Measurements from ENCODE around the gene SPATA19. TPM values are rescaled to one million over a fixed set of nuclear protein-coding genes. Genes with fewer than 3 reads are reported as not detected.

The SPATA19 gene
- total and polyA plus RNA-seq, 2 donors, result not detected

GRCh38 chr11:133819114-133819513 lies 26.2 kb downstream of the SPATA19 start:
- DNase-seq (ENCODE audit: extremely low spot score), result no peak
- no peak overlapping the region for H3K27ac ChIP-seq (ENCODE audit: low read depth)
- no peaks in the 10 kb centered on the region for H3K4me1 ChIP-seq (ENCODE audit: insufficient read depth)
- no peaks in the 10 kb centered on the region for H3K36me3 ChIP-seq (ENCODE audit: insufficient read depth)
- 93% methylated on average over 10 of the region's 10 CpGs for WGBS
- no peak overlapping the region for H3K4me3 ChIP-seq (ENCODE audit: low read depth, low read length)

DNA sequence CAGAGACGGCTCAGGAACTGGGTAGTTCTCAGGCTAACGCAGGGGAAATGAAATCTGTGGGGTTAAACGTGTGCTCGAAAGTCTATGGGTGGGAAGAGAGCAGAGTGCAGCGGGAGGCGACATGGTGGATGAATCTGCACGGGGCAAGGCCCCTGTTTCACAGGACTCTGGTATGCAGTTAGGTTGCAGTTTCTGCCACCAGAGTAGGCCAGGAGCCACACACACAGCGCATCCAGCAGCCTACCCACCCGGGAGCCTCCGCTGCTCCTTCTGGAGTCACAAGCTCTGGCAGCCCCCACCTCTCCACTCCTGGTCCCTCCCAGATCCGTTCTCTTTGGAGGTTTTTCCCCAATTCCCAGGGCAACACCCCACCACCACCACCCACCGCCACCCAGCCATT lies 27.0 kb downstream of the SPATA19 start:
- H3K36me3 ChIP-seq (ENCODE audit: insufficient read depth), result no peaks in the 10 kb centered on the region
- H3K27ac ChIP-seq (ENCODE audit: low read depth), result no peak overlapping the region
- no peaks in the 10 kb centered on the region for H3K4me1 ChIP-seq (ENCODE audit: insufficient read depth)
- no peak for DNase-seq (ENCODE audit: extremely low spot score)
- WGBS, result 87% methylated on average over 12 of the region's 12 CpGs
- H3K4me3 ChIP-seq (ENCODE audit: low read depth, low read length), result no peak overlapping the region

- Histone ChIP-seq H3K36me3 (ENCODE audit: insufficient read depth) (no peaks in the 10 kb centered on the region), H3K4me3 (ENCODE audit: low read depth, low read length) (no peak overlapping the region), H3K27ac (ENCODE audit: low read depth) (no peak overlapping the region), H3K4me1 (ENCODE audit: insufficient read depth) (no peaks in the 10 kb centered on the region)
- WGBS, result 82% methylated on average over 7 of the region's 7 CpGs
- DNase-seq (ENCODE audit: extremely low spot score), result no peak
Measured at GRCh38 chr11:133817449-133817848, 27.9 kb downstream of the SPATA19 start.

- no peaks in the 10 kb centered on the region for H3K4me1 ChIP-seq (ENCODE audit: insufficient read depth)
- no peak for DNase-seq (ENCODE audit: extremely low spot score)
- H3K27ac ChIP-seq (ENCODE audit: low read depth), result no peak overlapping the region
- 70% methylated on average over 5 of the region's 5 CpGs for WGBS
- no peaks in the 10 kb centered on the region for H3K36me3 ChIP-seq (ENCODE audit: insufficient read depth)
- H3K4me3 ChIP-seq (ENCODE audit: low read depth, low read length), result no peak overlapping the region
Measured at GRCh38 chr11:133816146-133816870, 29.0 kb downstream of the SPATA19 start.

DNA sequence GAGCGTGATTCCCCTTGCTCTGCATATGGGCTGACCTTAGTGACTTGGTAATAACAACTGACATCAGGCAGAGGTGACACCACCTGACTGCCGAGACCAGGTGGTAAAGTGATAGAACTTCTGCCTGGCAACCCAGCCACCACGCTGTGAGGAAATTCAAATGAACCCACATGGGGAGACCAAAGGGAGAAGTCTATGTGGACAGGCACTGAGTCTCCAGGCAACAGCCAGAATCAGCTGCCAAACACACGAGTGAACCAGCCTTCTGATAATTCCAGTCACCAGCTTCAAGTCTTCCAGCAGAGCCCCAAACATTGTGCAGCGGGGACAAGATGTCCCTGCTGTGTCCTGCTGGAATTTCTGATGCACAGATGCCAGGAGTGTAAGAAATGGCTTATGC lies 29.7 kb downstream of the SPATA19 start:
- 73% methylated on average over 5 of the region's 5 CpGs for WGBS
- DNase-seq (ENCODE audit: extremely low spot score), result no peak
- no peaks in the 10 kb centered on the region for H3K36me3 ChIP-seq (ENCODE audit: insufficient read depth)

DNA sequence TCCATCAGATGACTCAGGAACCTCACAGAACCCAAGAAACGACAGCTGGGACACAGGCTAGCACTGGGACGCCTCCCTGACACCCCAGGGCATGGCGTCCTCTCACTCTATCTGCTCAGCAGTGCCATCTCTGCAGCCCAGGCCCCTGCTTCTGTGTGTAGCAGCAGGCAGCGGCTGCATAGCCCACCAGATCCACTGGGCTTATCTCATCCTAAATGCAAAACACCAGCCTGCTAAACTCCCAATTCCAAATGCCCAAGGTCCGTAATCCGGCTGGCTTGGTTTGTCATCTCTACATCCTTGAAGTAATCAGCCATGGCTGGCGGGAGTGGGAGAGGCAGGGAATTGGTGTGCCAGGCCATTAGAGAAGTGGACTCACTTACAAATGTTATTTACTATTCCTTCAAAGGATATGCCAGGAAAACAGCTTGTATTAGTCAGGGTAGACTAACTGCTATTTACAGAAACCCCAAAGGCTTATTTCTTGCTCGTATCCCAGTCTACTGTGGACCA lies 30.7 kb downstream of the SPATA19 start:
- H3K27ac ChIP-seq (ENCODE audit: low read depth), result no peak overlapping the region
- H3K4me1 ChIP-seq (ENCODE audit: insufficient read depth), result no peaks in the 10 kb centered on the region
- no peak for DNase-seq (ENCODE audit: extremely low spot score)
- H3K36me3 ChIP-seq (ENCODE audit: insufficient read depth), result no peaks in the 10 kb centered on the region
- 59% methylated on average over 8 of the region's 8 CpGs for WGBS
- H3K4me3 ChIP-seq (ENCODE audit: low read depth, low read length), result no peak overlapping the region

More for the DNA sequence above, 29.7 kb downstream of the SPATA19 start:
- H3K27ac ChIP-seq (ENCODE audit: low read depth), result no peak overlapping the region
- H3K4me3 ChIP-seq (ENCODE audit: low read depth, low read length), result no peak overlapping the region
- no peaks in the 10 kb centered on the region for H3K4me1 ChIP-seq (ENCODE audit: insufficient read depth)

DNA sequence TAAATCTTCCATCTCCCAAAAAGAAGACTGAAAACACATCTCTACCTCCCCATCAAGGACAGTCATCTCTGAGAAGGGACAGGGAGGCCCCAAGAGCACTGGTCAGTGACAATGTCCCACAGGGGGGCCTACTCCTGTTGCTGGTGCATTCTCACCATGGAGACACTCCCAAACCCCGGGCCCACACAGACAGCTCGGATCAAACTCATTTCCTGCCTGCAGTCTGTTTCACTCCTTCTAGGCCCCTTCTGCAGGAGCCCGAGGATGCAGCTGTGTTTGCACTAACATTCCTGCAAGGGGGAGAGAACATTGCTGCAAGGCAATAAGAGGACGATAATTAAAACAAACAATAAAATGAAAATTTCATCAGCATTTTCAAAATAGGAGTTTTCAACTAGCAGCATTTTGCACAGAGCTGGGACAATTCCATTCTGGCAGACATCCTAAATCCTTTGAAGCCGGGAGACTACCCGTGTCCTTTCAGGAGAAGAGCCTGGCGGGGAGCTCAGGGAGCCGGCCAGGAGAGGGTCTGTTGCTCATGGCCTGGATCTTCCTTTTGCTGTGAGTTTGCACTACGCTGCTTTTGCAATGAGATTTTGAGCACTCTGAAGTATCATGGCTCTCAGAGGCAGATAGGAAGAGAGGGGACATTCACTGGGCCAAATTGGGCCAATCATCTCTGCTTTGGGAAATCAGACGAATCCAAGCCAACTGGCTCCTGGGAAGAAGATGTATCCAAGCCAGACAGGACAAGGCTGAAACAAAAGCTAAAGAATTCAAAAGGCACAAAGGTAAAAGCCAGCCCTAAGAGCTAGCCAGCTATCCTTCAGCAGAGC lies 33.2 kb downstream of the SPATA19 start:
- no peak for DNase-seq (ENCODE audit: extremely low spot score)
- no peaks in the 10 kb centered on the region for H3K4me1 ChIP-seq (ENCODE audit: insufficient read depth)
- H3K27ac ChIP-seq (ENCODE audit: low read depth), result no peak overlapping the region
- no peaks in the 10 kb centered on the region for H3K36me3 ChIP-seq (ENCODE audit: insufficient read depth)
- H3K4me3 ChIP-seq (ENCODE audit: low read depth, low read length), result no peak overlapping the region
- WGBS, result 52% methylated on average over 10 of the region's 10 CpGs

- H3K4me1 ChIP-seq (ENCODE audit: insufficient read depth), result no peaks in the 10 kb centered on the region
- WGBS, result 63% methylated on average over 7 of the region's 7 CpGs
- H3K27ac ChIP-seq (ENCODE audit: low read depth), result no peak overlapping the region
- H3K36me3 ChIP-seq (ENCODE audit: insufficient read depth), result no peaks in the 10 kb centered on the region
- no peak overlapping the region for H3K4me3 ChIP-seq (ENCODE audit: low read depth, low read length)
- no peak for DNase-seq (ENCODE audit: extremely low spot score)
Measured at GRCh38 chr11:133810766-133811165, 34.5 kb downstream of the SPATA19 start.

DNA sequence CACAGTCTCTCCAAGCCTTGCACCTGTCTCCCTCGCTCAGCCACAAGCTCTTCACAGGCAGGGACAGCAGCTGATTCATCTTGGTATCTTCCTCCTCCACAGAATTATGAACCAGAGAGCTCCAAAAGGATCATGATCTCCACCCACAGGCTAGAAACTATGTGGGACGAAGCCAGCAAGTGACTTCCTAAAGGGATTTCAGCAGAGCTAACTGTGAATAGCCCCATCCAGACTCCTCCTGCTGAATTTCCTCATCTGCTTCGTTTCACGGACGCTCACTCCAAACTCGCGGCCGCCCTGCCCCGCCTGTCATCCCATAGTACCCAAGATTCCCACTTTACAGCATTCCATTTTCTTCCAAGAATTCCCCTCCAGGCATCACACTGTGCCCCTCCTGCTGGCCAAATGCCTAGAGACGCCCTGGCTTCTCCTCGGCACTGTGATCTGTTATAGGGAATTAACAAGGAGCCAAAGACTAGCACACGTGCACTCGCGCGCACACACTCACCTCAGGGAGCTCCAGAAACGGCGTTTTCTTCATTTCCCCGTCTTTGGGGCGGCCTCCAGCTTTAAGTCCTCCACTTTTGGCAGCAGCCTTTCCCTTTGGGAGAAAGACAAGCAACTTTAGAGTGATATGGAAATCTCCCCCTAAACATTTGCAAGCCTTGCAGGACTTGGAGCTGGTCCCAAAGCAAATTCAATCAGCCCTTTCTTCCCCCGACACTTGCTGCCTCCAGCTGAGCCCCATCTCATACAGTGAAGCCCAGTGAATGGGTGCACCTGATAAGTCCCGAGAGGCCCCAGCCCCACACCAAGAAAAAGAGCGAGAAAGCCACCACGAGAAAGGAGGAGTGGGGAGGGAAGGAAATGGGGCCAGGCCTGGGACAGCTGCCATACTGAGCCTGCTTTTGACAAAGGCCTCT lies 35.5 kb downstream of the SPATA19 start:
- 16% methylated on average over 23 of the region's 23 CpGs for WGBS
- Histone ChIP-seq H3K27ac (ENCODE audit: low read depth) (no peak overlapping the region), H3K36me3 (ENCODE audit: insufficient read depth) (no peaks in the 10 kb centered on the region), H3K4me1 (ENCODE audit: insufficient read depth) (no peaks in the 10 kb centered on the region), H3K4me3 (ENCODE audit: low read depth, low read length) (no peak overlapping the region)
- peak; percentile 11 for DNase-seq (ENCODE audit: extremely low spot score)

DNA sequence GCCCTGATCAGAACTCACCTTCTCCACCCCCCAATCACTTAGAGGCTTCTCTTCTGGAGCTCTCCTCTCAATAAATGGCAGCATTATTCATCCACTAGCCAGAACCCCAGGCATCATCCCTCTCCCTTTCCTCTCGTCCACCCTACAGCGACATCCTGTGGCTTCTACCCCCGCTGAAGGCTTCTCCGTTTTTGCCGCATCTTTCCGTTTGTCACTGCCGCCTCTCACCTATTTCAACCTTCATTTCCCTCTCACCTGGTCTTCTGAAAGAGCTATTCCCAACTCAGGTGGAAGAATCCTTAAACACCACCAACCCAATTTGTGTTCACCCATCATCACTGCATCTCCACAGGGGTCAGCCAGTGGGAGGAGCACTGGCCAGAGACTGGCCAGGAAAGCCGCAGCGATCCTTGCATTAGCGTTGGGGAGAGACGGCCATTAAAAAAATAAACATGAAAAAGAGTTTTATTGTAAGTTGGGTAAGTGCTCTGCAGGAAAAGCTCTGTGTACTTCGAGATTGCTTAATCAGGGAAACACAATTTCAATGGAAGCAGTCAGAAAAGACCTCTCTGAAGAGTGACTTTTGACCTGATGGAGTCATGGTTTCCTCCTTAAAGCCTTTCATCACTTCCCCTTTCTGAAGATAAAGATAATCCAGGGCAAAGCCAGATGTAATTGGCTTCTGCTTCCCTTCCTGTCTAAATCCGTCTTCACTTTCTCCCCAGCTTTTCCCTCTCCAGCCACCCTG lies 36.7 kb downstream of the SPATA19 start:
- H3K27ac ChIP-seq (ENCODE audit: low read depth), result no peak overlapping the region
- H3K4me1 ChIP-seq (ENCODE audit: insufficient read depth), result no peaks in the 10 kb centered on the region
- 33% methylated on average over 13 of the region's 13 CpGs for WGBS
- no peak for DNase-seq (ENCODE audit: extremely low spot score)
- no peak overlapping the region for H3K4me3 ChIP-seq (ENCODE audit: low read depth, low read length)
- H3K36me3 ChIP-seq (ENCODE audit: insufficient read depth), result no peaks in the 10 kb centered on the region

DNA sequence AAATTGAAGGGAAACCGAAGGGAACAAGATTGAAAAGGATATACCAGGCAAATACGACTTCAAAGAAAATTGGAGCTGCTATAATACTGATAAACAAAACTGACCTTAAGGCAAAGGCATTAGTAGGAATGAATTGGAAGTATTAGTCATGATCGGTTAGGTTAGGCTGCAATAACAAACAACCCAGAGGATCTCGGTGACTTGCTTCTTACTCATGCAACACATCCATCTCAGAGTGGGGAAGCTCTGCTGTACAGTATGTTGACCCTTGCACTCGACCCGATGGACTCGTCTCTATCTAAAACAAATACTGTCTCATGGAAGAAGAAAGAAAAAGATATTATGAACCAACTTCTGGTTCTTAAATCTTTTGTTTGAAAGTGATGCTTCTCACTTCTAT lies 42.3 kb downstream of the SPATA19 start:
- Histone ChIP-seq H3K27ac (ENCODE audit: low read depth) (no peak overlapping the region), H3K36me3 (ENCODE audit: insufficient read depth) (no peaks in the 10 kb centered on the region), H3K4me3 (ENCODE audit: low read depth, low read length) (no peak overlapping the region), H3K4me1 (ENCODE audit: insufficient read depth) (no peaks in the 10 kb centered on the region)
- no peak for DNase-seq (ENCODE audit: extremely low spot score)
- 86% methylated on average over 7 of the region's 7 CpGs for WGBS

- H3K4me3 ChIP-seq (ENCODE audit: low read depth, low read length), result no peak overlapping the region
- no peak for DNase-seq (ENCODE audit: extremely low spot score)
- WGBS, result 80% methylated on average over 4 of the region's 4 CpGs
- no peaks in the 10 kb centered on the region for H3K36me3 ChIP-seq (ENCODE audit: insufficient read depth)
- no peak overlapping the region for H3K27ac ChIP-seq (ENCODE audit: low read depth)
- H3K4me1 ChIP-seq (ENCODE audit: insufficient read depth), result no peaks in the 10 kb centered on the region
Measured at GRCh38 chr11:133801356-133801755, 44.0 kb downstream of the SPATA19 start.

DNA sequence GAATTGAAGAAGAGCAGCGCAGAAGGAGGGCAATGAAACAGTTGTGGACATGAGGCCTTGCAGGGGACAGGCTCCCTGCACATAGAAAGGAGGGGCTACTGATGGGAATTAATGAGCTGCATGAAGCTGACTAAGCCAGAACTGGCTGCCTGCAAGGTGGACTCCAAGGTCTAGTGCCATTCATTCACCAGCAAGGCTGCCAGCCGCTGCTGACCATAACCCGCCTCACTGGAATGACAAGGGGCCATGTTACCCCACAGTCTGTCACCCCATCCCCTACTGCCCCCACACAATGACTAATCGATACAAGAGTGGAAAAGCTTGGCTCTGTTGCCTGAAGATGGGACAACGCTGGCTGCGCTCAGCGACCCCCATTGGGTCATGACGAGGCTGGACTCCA lies 44.6 kb downstream of the SPATA19 start:
- no peak for DNase-seq (ENCODE audit: extremely low spot score)
- H3K27ac ChIP-seq (ENCODE audit: low read depth), result no peak overlapping the region
- H3K4me3 ChIP-seq (ENCODE audit: low read depth, low read length), result no peak overlapping the region
- 93% methylated on average over 8 of the region's 8 CpGs for WGBS
- no peaks in the 10 kb centered on the region for H3K4me1 ChIP-seq (ENCODE audit: insufficient read depth)
- no peaks in the 10 kb centered on the region for H3K36me3 ChIP-seq (ENCODE audit: insufficient read depth)

All from urinary bladder (tissue), 4 donors.